Coronary artery (tissue), 2 donors: ENCODE results near the gene XPNPEP1.

Source experiments
- DNase-seq: peaks from one replicate; pipeline ENCODE4 v3.0.0-alpha.2; 2017; ENCODE audit warnings: low spot score
- H3K27ac ChIP-seq, 2 donors: fragments of 200-600 bp; sonication (generic); one replicate each; pipeline ENCODE4 v1.5.1; 2016 to 2019
- H3K4me3 ChIP-seq: fragments of 200-600 bp; sonication (generic); 2 replicates; pipeline ENCODE4 v1.5.1; 2016; ENCODE audit warnings: mild to moderate bottlenecking, moderate library complexity
- CTCF ChIP-seq: fragments of 200-600 bp; sonication (generic); IDR thresholded peaks from one replicate; pipeline ENCODE4 v1.5.1; 2019; ENCODE audit warnings: antibody characterized with exemption

The XPNPEP1 gene

GRCh38 chr10:109837384-109837783, 85.9 kb downstream of the XPNPEP1 start:
- no peak overlapping the region for H3K27ac ChIP-seq
- DNase-seq: no peak
- no peak overlapping the region for H3K4me3 ChIP-seq
- TF ChIP-seq CTCF: no peak

GRCh38 chr10:109835257-109835656, 88.1 kb downstream of the XPNPEP1 start:
- Histone ChIP-seq H3K4me3 (no peak overlapping the region), H3K27ac (no peak overlapping the region)
- DNase-seq: no peak
- no peak for TF ChIP-seq CTCF

- DNase-seq: no peak
- H3K4me3 ChIP-seq: no peak overlapping the region
- no peak overlapping the region for H3K27ac ChIP-seq
- TF ChIP-seq CTCF: no peak
Measured at GRCh38 chr10:109831846-109832245, 91.5 kb downstream of the XPNPEP1 start.

GRCh38 chr10:109824206-109824605, 99.1 kb downstream of the XPNPEP1 start:
- no peak for TF ChIP-seq CTCF
- Histone ChIP-seq H3K4me3 (no peak overlapping the region), H3K27ac (no peak overlapping the region)
- DNase-seq: no peak

- no peak overlapping the region for H3K27ac ChIP-seq
- TF ChIP-seq CTCF: no peak
- no peak for DNase-seq
Measured at GRCh38 chr10:109823196-109823595, 100.1 kb downstream of the XPNPEP1 start.

GRCh38 chr10:109821672-109822071, 101.6 kb downstream of the XPNPEP1 start:
- TF ChIP-seq CTCF: no peak
- no peak overlapping the region for H3K27ac ChIP-seq
- DNase-seq: no peak
- H3K4me3 ChIP-seq: no peak overlapping the region

More at GRCh38 chr10:109823196-109823595, 100.1 kb downstream of the XPNPEP1 start:
- H3K4me3 ChIP-seq: no peak overlapping the region

- no peak for TF ChIP-seq CTCF
- H3K4me3 ChIP-seq: no peak overlapping the region
- no peak for DNase-seq
- no peak overlapping the region for H3K27ac ChIP-seq
Measured at GRCh38 chr10:109820620-109821405, 102.5 kb downstream of the XPNPEP1 start.
